ENCODE data around the gene DLK1.

The DLK1 gene

GRCh38 chr14:100684961-100685360 lies 41.7 kb upstream of the DLK1 start:
- Histone ChIP-seq H3K36me3 (no peaks in the 10 kb centered on the region), H3K4me1 (peaks cover 34% of the 10 kb centered on the region), H3K4me3 (ENCODE audit: low read depth, low read length) (no peak overlapping the region), H3K27me3 (no peaks in the 10 kb centered on the region), H3K9me3 (no peaks in the 10 kb centered on the region)
- no peak for DNase-seq
- no peak for TF ChIP-seq CTCF (IDR thresholded peaks at IDR 0.05; ENCODE audit: low read depth, low read length)

DNA sequence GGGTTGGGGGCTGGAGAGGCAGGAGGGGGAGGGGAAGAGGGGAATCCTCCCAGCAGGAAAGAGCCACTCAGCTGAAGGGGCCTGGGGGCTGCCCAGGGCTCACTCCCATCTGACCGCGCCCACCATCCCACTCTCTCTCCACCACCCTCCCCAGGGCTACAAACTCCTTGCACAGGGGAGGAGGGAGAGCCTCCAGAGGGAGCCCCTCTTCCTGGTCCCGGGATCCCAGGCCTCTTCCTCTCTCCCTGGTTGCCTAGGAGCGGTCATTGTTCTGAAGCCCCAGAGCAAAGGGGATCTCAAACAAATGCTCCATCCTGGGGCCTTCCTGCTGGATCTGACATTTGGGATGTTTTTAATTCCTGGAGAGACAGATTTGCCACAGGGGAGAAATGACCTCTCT lies 39.8 kb upstream of the DLK1 start:
- Histone ChIP-seq H3K4me3 (ENCODE audit: low read depth, low read length) (no peak overlapping the region), H3K4me1 (peaks cover 32% of the 10 kb centered on the region), H3K9me3 (no peaks in the 10 kb centered on the region), H3K36me3 (no peaks in the 10 kb centered on the region), H3K27me3 (no peaks in the 10 kb centered on the region)
- TF ChIP-seq CTCF (IDR thresholded peaks at IDR 0.05; ENCODE audit: low read depth, low read length): no peak
- no peak for DNase-seq

GRCh38 chr14:100687386-100687785 lies 39.3 kb upstream of the DLK1 start:
- Histone ChIP-seq H3K36me3 (no peaks in the 10 kb centered on the region), H3K9me3 (no peaks in the 10 kb centered on the region), H3K4me1 (peaks cover 37% of the 10 kb centered on the region), H3K27me3 (no peaks in the 10 kb centered on the region), H3K4me3 (ENCODE audit: low read depth, low read length) (no peak overlapping the region)
- no peak for DNase-seq
- no peak for TF ChIP-seq CTCF (IDR thresholded peaks at IDR 0.05; ENCODE audit: low read depth, low read length)

DNA sequence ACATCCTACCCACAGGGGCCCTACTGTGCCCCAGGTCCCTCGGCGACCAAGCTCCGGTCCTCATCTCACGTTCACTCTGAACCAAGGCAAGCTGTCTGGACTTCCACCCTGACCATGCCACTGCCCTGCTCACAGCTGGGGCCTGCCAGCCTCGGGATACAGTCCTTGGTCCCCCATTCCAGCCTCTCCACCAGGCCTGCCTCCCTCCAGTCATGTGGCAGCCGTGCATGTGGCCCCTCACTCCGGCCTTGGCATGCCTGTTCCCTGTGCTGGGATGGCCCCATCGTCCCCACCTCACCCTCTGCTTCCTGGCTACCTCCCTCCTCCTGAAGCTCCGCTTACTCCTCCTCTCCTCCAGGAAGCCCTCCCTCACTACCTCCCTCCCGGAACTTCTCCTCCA lies 38.6 kb upstream of the DLK1 start:
- DNase-seq: no peak
- H3K4me3 ChIP-seq (ENCODE audit: low read depth, low read length): no peak overlapping the region
- no peak for TF ChIP-seq CTCF (IDR thresholded peaks at IDR 0.05; ENCODE audit: low read depth, low read length)
- no peaks in the 10 kb centered on the region for H3K36me3 ChIP-seq
- no peaks in the 10 kb centered on the region for H3K27me3 ChIP-seq
- no peaks in the 10 kb centered on the region for H3K9me3 ChIP-seq
- H3K4me1 ChIP-seq: peaks cover 43% of the 10 kb centered on the region

GRCh38 chr14:100688598-100689461 lies 37.9 kb upstream of the DLK1 start:
- no peak for TF ChIP-seq CTCF (IDR thresholded peaks at IDR 0.05; ENCODE audit: low read depth, low read length)
- Histone ChIP-seq H3K4me1 (peaks cover 39% of the 10 kb centered on the region), H3K36me3 (no peaks in the 10 kb centered on the region), H3K9me3 (no peaks in the 10 kb centered on the region), H3K27me3 (no peaks in the 10 kb centered on the region), H3K4me3 (ENCODE audit: low read depth, low read length) (no peak overlapping the region)
- DNase-seq: no peak

DNA sequence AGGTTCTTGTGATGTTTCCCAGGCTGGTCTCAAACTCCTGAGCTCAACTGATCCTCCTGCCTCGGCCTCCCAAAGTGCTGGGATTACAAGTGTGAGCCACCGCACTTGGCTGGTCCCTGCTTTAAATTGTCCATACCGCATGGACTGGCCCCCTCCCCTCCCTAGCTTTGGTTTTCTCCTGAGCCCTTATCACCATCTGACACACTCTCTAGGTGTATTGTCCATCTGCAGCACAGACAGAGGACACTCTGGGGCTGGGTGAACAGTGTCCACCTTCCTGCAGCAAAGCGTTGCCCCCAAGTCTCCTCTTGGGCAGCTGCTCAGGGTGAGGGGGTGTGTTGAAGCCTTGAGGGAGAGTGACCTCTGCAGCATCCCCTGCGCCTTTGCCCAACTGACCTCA lies 36.0 kb upstream of the DLK1 start:
- no peak overlapping the region for H3K4me3 ChIP-seq (ENCODE audit: low read depth, low read length)
- H3K4me1 ChIP-seq: peaks cover 36% of the 10 kb centered on the region
- no peaks in the 10 kb centered on the region for H3K9me3 ChIP-seq
- no peaks in the 10 kb centered on the region for H3K27me3 ChIP-seq
- TF ChIP-seq CTCF (IDR thresholded peaks at IDR 0.05; ENCODE audit: low read depth, low read length): no peak
- DNase-seq: no peak
- H3K36me3 ChIP-seq: no peaks in the 10 kb centered on the region

Data from BE2C (cell line).